CD4-positive, alpha-beta T cell treated with Interleukin-6 for 4 hours (primary cell): ENCODE results near the gene MIGA1.
"Not testable (repeated sequence)": the region's sequence is repeated elsewhere in the genome, so short reads cannot be mapped to it uniquely, and the experiment has no call there.

Experiments used
- DNase-seq: peaks from one replicate; pipeline ENCODE4 v3.0.0-alpha.2; 2020; ENCODE audit warnings: mixed read lengths

Gene MIGA1

DNA sequence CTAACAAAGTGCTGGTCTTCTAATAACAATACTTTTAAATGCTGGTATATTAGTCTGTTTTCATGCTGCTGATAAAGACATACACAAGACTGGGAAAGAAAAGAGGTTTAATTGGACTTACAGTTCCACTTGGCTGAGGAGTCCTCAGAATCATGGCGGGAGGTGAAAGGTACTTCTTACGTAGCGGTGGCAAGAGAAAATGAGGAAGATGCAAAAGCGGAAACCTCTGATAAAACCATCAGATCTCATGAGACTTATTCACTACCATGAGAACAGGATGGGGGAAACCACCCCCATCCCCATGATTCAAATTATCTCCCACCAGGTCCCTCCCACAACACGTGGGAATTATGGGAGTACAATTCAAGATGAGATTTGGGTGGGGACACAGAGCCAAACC lies 139.5 kb downstream of the MIGA1 start:
- not testable (repeated sequence) for DNase-seq

DNA sequence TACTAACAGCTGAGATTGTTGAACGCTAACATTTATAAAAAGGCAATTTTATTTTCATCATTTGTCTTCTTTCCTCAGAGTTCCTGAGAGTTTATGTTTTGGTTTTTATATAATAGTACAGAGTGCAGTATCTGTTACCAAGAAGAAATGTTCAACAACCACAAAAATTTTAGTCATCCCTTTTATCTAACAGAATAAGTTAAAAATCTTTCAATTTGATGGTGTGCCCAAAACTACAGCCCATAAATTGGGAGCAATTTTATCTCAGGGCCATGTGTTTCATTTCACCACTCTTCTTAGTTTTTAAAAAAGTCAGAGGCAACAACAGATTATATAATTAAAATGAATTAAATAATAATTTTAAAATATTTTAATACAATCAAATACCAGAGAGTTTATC lies 146.1 kb downstream of the MIGA1 start:
- no peak for DNase-seq

DNA sequence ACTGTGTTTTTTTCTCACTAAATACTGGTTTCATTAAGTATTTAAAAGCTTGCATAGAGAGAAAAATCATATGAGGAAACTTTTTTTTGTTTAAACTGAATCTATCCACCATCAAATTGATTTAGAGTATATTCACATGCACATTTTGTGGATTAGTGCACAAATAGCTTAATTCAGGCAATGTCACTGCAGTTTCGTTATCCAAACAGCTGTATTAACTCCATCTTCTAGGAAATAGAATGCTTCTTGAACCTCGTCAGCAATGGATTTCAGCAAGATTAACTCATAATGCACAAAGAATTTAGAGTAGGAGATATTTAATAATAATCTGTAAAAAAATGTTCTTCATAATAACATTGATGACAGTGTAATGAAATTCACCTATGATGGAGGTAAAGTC lies 146.5 kb downstream of the MIGA1 start:
- DNase-seq, result no peak

DNA sequence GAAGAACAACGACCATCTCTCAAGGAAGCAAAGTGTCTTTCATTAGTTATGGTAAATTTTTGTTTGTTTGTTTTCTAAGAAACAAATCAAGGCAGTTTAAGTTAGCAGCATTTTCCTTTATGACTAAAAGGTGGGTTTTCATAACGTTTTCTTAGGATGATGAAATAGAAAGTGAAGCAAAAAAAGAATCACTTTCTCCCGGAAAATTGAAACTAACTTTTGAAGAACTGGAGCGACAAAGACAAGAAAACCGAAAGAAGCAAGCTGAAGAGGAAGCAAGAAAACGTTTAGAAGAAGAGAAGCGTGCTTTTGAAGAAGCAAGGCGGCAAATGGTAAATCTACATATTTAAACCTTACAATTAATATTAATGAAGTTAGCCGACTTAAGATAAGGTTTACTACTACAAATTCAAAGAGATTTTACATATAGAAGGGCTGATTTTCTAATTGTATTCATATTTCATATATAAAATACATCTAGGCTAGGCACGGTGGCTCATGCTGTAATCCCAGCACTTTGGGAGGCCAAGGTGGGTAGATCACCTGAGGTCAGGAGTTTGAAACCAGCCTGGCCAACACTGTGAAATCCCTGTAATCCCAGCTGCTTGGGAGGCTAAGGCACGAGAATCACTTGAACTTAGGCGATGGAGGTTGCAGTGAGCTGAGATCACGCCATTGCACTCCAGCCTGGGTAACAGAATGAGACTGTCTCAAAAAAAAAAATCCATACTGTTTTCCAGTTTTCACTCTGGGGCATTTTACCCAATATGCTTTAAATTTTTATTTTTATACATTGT lies 147.3 kb downstream of the MIGA1 start:
- DNase-seq, result no peak

DNA sequence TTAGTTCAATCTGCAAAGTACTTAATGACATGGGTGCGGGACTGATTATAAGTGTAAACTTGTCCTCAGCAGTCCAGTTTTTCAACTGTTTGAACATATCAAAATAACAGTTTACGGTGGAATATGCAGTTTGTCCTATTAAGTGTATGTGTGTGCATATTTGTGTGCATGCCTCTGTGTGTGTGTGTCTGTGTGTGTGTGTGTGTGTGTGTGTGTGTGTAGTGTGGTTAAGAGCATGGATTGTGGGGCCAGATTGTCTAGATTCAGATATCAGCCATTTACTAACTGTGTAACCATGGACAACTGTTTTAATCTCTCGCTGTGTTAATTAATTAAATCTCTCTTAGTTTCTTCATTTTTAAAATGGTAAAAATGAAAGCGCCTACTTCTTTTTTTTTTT lies 148.0 kb downstream of the MIGA1 start:
- no peak for DNase-seq
